ENCODE results near the gene HCAR2. TPM values are rescaled to one million over a fixed set of nuclear protein-coding genes. Genes with fewer than 3 reads are reported as not detected.

HCAR2 gene
- total and polyA plus RNA-seq, 2 of the 13 experiments (the other 11 are each of a cell fraction or from before 2014, with no cell fraction given): 0.09 to 5.6 TPM

DNA sequence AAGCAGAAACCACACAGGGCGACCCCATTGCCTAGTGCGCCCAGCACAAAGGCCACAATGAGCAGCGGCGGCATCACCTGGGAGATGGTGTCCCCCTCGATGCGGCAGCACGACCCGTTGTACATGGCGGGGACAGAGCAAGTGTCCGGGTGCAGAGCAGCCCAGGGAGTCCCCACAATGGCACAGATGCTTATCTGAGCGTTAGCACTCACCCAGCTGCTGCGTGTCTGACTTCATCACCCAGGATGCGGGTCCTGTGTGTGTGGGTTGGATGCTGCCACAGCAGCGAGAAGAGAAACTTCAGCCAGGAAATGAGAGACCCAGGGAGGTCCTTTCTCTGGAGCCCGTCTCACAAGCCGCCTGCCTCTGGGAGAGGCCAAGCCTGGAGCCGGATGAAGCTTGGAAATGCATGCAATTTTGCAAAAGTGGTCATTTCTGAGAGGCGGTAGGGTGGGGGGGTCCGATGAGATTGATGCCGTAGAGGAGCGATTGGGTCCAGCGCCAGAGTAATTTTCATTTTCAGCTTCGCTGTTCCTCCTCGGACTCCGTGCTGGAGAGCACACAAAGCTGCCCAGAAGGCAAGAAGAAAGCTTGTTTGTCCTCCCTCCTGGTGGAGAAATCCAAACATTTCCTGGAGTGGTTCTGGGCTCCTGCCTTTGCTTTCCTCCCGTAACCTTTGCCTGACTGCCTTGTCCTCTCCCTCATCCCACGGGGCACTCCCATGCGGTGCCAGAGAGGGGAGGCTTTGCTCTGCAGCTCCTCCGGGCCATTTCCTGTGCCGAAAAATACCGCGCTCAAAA is 27.3 kb upstream of the HCAR2 start, which contains the start of gene HCAR1 (continued):
- TF ChIP-seq CREM (IDR thresholded peaks at IDR 0.05) (no peak), CREM (CRISPR knock-in tag; IDR thresholded peaks at IDR 0.05) (no peak), ZNF816 (CRISPR knock-in tag; IDR thresholded peaks at IDR 0.05; ENCODE audit: borderline replicate concordance) (no peak), ZFP1 (CRISPR knock-in tag; IDR thresholded peaks at IDR 0.05) (no peak), YY1 (IDR thresholded peaks at IDR 0.05; ENCODE audit: insufficient read depth, insufficient replicate concordance, low read depth, low read length) (peak; percentile 15), RBAK (CRISPR knock-in tag; IDR thresholded peaks at IDR 0.05) (no peak), ZNF317 (CRISPR knock-in tag; IDR thresholded peaks at IDR 0.05) (no peak), ZNF709 (CRISPR knock-in tag; IDR thresholded peaks at IDR 0.05) (no peak; the same call in 1 of the 2 replicates), ZNF121 (CRISPR knock-in tag; IDR thresholded peaks at IDR 0.05) (no peak), ZNF337 (CRISPR knock-in tag; IDR thresholded peaks at IDR 0.05; ENCODE audit: borderline replicate concordance, low read depth) (no peak), MIXL1 (CRISPR knock-in tag; IDR thresholded peaks at IDR 0.05) (no peak), RARG (CRISPR knock-in tag; IDR thresholded peaks at IDR 0.05; ENCODE audit: low read depth) (no peak), POLR2G (IDR thresholded peaks at IDR 0.05; ENCODE audit: low read depth, low read length) (no peak), ZNF549 (CRISPR knock-in tag; IDR thresholded peaks at IDR 0.05) (no peak), ZMYM3 (CRISPR knock-in tag; IDR thresholded peaks at IDR 0.05) (no peak), GABPA (IDR thresholded peaks at IDR 0.05; ENCODE audit: low read depth, low read length) (no peak), GABPA (CRISPR knock-in tag; IDR thresholded peaks at IDR 0.05; ENCODE audit: low read depth) (no peak)
- TF ChIP-seq, protein P1, sequence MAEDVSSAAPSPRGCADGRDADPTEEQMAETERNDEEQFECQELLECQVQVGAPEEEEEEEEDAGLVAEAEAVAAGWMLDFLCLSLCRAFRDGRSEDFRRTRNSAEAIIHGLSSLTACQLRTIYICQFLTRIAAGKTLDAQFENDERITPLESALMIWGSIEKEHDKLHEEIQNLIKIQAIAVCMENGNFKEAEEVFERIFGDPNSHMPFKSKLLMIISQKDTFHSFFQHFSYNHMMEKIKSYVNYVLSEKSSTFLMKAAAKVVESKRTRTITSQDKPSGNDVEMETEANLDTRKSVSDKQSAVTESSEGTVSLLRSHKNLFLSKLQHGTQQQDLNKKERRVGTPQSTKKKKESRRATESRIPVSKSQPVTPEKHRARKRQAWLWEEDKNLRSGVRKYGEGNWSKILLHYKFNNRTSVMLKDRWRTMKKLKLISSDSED (CRISPR knock-in tag; IDR thresholded peaks at IDR 0.05): no peak
- TF ChIP-seq, protein P2, sequence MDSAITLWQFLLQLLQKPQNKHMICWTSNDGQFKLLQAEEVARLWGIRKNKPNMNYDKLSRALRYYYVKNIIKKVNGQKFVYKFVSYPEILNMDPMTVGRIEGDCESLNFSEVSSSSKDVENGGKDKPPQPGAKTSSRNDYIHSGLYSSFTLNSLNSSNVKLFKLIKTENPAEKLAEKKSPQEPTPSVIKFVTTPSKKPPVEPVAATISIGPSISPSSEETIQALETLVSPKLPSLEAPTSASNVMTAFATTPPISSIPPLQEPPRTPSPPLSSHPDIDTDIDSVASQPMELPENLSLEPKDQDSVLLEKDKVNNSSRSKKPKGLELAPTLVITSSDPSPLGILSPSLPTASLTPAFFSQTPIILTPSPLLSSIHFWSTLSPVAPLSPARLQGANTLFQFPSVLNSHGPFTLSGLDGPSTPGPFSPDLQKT (CRISPR knock-in tag; IDR thresholded peaks at IDR 0.05; ENCODE audit: borderline replicate concordance): no peak
- TF ChIP-seq, protein P3, sequence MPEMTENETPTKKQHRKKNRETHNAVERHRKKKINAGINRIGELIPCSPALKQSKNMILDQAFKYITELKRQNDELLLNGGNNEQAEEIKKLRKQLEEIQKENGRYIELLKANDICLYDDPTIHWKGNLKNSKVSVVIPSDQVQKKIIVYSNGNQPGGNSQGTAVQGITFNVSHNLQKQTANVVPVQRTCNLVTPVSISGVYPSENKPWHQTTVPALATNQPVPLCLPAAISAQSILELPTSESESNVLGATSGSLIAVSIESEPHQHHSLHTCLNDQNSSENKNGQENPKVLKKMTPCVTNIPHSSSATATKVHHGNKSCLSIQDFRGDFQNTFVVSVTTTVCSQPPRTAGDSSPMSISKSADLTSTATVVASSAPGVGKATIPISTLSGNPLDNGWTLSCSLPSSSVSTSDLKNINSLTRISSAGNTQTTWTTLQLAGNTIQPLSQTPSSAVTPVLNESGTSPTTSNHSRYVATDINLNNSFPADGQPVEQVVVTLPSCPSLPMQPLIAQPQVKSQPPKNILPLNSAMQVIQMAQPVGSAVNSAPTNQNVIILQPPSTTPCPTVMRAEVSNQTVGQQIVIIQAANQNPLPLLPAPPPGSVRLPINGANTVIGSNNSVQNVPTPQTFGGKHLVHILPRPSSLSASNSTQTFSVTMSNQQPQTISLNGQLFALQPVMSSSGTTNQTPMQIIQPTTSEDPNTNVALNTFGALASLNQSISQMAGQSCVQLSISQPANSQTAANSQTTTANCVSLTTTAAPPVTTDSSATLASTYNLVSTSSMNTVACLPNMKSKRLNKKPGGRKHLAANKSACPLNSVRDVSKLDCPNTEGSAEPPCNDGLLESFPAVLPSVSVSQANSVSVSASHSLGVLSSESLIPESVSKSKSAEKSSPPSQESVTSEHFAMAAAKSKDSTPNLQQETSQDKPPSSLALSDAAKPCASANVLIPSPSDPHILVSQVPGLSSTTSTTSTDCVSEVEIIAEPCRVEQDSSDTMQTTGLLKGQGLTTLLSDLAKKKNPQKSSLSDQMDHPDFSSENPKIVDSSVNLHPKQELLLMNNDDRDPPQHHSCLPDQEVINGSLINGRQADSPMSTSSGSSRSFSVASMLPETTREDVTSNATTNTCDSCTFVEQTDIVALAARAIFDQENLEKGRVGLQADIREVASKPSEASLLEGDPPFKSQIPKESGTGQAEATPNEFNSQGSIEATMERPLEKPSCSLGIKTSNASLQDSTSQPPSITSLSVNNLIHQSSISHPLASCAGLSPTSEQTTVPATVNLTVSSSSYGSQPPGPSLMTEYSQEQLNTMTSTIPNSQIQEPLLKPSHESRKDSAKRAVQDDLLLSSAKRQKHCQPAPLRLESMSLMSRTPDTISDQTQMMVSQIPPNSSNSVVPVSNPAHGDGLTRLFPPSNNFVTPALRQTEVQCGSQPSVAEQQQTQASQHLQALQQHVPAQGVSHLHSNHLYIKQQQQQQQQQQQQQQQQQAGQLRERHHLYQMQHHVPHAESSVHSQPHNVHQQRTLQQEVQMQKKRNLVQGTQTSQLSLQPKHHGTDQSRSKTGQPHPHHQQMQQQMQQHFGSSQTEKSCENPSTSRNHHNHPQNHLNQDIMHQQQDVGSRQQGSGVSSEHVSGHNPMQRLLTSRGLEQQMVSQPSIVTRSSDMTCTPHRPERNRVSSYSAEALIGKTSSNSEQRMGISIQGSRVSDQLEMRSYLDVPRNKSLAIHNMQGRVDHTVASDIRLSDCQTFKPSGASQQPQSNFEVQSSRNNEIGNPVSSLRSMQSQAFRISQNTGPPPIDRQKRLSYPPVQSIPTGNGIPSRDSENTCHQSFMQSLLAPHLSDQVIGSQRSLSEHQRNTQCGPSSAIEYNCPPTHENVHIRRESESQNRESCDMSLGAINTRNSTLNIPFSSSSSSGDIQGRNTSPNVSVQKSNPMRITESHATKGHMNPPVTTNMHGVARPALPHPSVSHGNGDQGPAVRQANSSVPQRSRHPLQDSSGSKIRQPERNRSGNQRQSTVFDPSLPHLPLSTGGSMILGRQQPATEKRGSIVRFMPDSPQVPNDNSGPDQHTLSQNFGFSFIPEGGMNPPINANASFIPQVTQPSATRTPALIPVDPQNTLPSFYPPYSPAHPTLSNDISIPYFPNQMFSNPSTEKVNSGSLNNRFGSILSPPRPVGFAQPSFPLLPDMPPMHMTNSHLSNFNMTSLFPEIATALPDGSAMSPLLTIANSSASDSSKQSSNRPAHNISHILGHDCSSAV (CRISPR knock-in tag; IDR thresholded peaks at IDR 0.05; ENCODE audit: borderline replicate concordance): no peak
